GM19043 (cell line): ENCODE data around the gene SPECC1L.

Experiments
- ATAC-seq: cut with Tn5 transposase; IDR thresholded peaks from one replicate; pipeline ENCODE4 v1.9.1; 2021; ENCODE audit warnings: low read depth; ENCODE audit not compliant: unreplicated experiment

Gene SPECC1L

GRCh38 chr22:24435861-24436371, 165.3 kb downstream of the SPECC1L start:
- no peak for ATAC-seq

GRCh38 chr22:24436553-24436952, 165.9 kb downstream of the SPECC1L start:
- no peak for ATAC-seq

- ATAC-seq: no peak
Measured at GRCh38 chr22:24437091-24437490, 166.5 kb downstream of the SPECC1L start.

- ATAC-seq: no peak
Measured at GRCh38 chr22:24437741-24438328, 167.2 kb downstream of the SPECC1L start.

- ATAC-seq: no peak
Measured at GRCh38 chr22:24440270-24440717, 169.7 kb downstream of the SPECC1L start.

- no peak for ATAC-seq
Measured at GRCh38 chr22:24440718-24441405, 170.2 kb downstream of the SPECC1L start.

GRCh38 chr22:24441406-24442351, 171.0 kb downstream of the SPECC1L start:
- ATAC-seq: no peak

GRCh38 chr22:24442352-24442744, 171.7 kb downstream of the SPECC1L start:
- ATAC-seq: no peak

- ATAC-seq: no peak
Measured at GRCh38 chr22:24443668-24444067, 173.0 kb downstream of the SPECC1L start.

- no peak for ATAC-seq
Measured at GRCh38 chr22:24444251-24444650, 173.6 kb downstream of the SPECC1L start.

GRCh38 chr22:24444729-24445466, 174.3 kb downstream of the SPECC1L start:
- ATAC-seq: no peak

GRCh38 chr22:24445481-24446259, 175.0 kb downstream of the SPECC1L start:
- no peak for ATAC-seq

- no peak for ATAC-seq
Measured at GRCh38 chr22:24446260-24446611, 175.6 kb downstream of the SPECC1L start.

GRCh38 chr22:24450610-24451009, 180.0 kb downstream of the SPECC1L start:
- ATAC-seq: no peak

GRCh38 chr22:24451162-24451561, 180.5 kb downstream of the SPECC1L start:
- ATAC-seq: no peak

- ATAC-seq: no peak
Measured at GRCh38 chr22:24453853-24454252, 183.2 kb downstream of the SPECC1L start.

GRCh38 chr22:24455039-24455438, 184.4 kb downstream of the SPECC1L start:
- ATAC-seq: no peak

GRCh38 chr22:24455751-24456426, 185.3 kb downstream of the SPECC1L start:
- no peak for ATAC-seq

- no peak for ATAC-seq
Measured at GRCh38 chr22:24457894-24458420, 187.3 kb downstream of the SPECC1L start.
